COLO829 (cell line): Measurements from ENCODE around the gene CELA2B.
A peak's percentile ranks its signal among the peaks of the same experiment; 100 is the strongest.
"Not testable (repeated sequence)": the region's sequence is repeated elsewhere in the genome, so short reads cannot be mapped to it uniquely, and the experiment has no call there.

Experiments used
- DNase-seq: peaks from one replicate; pipeline ENCODE4 v3.0.0; 2012; ENCODE audit warnings: low spot score

Gene CELA2B

DNA sequence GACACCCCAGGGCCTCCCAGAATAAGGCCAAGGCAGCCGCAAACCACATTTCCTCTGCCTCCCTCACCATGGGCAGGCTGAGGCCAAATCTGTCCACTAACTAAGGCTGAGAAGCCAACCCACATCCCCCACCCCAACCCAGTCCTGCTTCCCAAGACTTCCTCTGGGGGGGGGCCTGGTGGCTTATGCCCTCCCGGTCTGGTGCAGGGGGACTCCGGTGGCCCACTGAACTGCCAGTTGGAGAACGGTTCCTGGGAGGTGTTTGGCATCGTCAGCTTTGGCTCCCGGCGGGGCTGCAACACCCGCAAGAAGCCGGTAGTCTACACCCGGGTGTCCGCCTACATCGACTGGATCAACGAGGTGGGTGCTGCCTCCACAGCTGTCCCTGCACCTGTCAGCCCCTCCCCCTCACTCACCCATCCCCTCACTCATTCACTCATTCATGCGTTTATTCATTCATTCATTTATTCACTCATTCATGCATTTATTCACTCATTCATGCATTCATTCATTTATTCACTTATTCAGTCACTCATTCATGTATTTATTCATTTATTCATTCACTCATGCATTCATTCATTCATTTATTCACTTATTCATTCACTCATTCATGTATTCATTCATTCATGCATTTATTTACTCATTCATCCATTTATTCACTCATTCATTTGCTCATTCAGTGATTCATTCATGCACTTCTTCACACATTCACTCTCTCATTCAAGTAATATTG, 30.3 kb upstream of the CELA2B start:
- DNase-seq: no peak

DNA sequence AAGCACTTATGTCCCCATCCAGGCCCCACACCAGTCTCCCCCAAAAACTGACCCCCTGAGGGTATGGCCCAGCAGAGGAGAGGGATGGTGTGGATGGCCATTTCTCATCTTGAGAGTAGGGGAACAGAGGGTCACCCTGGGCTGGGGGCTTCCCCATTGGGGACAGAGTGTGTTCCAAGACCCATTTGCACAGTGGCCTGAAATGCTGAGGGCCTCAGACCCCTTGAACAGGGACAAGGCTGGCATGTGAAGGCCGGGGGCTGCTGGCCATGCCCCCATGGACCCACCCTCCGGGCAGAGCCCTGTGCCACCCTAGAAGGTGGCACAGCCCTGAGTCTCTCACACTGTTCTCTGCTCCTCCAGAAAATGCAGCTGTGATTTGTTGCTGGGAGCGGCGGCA, 29.7 kb upstream of the CELA2B start:
- DNase-seq: no peak

DNA sequence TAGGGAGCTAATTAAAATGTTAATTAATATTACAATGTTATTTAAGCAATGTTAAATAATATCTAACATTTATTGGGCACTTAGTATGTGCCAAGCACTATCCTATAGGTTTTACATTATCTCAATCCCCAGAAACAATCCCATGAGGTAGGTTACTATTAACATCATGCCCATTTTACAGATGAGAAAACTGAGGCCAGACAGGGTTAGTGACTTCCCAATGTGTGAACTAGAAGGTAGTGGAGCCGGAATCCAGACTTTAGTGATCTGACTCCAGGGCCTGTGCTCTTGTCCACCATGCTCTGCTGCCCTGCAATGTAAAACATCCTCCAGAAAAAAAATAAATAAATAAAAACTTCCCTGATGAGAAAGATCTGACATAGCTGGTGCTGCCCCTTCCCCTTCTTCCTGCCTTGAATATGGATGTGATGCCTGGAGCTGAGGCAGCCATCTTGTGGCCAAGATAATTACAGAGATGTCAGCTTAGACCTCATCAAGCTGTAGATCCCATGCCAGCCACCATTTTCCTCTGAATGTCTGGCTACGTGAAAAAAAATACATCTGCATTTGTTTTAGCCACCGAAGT, 26.9 kb upstream of the CELA2B start:
- no peak for DNase-seq

DNA sequence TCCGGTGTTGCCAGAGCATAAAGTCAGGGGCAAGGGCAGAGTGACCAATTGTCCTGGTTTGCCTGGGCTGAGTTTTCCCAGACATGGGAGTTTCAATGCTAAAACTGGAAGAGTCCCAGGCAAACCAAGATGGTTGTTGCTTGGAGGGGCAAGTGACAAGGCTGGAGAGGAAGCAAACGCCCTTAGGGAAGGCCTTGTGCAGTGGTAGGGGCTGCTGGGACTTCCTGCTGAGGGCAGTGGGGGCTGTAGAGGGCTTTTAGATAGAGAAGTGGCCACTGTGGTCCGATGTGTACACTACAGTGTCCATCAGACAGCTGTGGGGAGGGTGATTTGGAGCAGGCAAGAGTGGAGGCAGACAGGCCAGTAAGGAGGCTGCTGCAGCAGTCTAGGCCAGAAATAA, 26.3 kb upstream of the CELA2B start:
- DNase-seq: no peak

DNA sequence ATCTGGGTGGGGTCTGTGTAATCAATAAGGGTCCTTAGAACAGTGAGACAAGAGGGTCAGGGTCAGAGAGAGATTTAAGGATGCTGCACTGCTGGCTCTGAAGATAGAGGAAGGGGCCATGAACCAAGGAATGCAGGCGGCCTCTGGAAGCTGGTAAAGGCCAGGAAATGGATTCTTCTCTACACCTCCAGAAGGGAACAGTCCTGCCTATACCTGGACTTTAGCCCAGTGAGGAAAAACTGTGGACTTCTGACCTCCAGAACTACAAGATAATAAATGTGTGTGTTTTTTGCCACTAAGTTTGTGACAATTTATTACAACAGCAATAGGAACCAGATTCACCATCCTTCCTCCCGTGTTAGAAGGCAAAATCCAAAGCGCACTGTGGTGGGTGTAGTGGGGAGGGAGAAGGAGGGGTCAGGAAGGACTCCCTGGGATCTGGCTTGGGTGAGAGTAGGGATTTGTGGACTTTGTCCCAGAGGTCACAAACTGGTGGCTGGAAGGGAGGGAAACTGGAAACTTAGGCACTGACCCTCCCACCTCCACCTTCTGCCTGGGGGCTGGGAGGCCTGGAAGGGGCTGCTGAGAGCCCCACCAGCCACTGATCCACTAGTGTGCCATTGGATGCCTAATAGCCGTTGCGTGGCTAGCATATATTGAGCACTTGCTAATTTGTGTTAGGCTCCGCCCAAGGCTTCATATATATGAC, 24.7 kb upstream of the CELA2B start:
- no peak for DNase-seq

DNA sequence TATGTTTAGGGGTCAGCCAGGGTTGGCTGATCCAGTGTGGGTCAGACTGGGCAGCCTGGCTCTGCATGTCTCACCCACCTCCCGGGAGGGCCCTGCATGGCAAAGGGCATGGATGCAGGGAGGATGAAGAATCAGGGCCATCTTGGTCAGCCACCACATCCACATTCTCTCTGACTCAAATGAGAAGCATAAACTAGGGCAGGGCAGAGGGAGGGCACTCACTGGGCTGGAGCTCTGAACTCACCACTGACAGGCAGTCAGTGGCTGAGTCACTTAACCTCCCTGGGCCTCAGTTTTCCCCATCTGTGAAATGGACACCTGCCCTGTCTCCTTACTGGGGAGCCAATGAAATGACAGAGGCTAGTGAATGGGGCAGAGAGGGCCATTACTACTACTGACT, 23.7 kb upstream of the CELA2B start:
- DNase-seq: no peak

DNA sequence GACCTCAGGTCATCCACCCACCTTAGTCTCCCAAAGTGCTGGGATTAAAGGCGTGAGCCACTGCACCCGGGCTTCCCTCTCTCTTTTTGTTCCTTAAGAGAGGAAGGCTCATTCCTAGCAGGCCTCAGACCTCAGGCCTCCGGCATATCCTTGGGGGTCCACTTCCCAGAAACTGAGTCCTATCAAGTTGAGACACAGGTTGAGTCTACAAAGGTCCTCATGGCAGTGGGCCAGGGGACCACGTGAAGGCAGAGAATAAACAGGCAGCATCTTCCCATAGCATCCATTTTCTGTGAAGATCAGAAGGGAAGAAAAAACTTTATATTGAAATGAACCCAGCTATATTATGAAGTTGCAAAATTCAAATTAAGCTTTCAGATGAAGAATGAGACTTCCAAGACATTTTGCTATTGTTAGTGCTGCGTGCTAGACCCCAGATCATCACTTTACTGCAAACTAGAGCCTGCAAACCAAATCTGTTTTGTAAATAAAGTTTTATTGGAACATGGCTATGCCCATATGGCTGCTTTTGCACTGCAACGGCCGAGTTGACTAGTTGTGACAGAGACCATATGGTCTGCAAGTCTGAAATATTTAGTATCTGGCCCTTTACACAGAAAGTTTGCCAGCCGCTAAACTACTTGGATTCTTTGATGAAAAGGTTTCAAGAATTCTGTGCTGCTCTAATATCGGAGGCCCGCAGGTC, 22.9 kb upstream of the CELA2B start:
- DNase-seq: no peak

DNA sequence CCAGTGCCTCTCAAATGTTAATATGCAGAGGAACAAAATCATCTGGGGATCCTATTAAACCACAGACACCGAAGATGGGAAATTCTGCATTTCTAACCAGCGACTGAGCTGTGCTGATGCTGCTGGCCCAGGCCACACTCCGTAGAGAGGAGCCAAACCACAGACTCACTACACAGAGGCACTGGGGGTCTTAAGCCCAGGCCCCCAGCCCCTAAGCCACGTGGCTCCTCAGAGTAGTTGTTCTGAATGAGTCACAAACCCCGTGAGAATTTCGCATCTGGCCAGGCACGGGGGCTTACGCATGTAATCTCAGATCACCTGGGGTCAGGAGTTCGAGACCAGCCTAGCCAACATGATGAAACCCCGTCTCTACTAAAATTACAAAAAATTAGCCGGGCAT, 22.2 kb upstream of the CELA2B start:
- no peak for DNase-seq

DNA sequence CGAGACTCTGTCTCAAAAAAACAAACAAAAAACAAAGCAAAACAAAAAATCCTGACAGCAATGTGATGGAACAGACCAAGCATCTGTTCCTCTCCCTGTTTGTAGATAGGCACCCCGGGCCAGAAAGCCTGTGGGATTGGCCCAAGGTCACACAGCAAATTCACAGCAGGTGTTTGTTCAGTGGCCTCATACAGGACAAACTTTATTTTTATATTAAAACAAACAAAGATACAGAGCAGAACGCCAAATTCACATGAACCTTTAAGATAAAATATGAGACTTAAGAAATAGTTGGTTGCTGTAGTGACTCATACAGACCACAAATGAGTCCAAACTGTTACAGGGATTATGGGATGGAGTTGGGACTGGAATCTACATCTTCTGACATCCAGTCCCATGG, 21.6 kb upstream of the CELA2B start:
- DNase-seq: no peak

DNA sequence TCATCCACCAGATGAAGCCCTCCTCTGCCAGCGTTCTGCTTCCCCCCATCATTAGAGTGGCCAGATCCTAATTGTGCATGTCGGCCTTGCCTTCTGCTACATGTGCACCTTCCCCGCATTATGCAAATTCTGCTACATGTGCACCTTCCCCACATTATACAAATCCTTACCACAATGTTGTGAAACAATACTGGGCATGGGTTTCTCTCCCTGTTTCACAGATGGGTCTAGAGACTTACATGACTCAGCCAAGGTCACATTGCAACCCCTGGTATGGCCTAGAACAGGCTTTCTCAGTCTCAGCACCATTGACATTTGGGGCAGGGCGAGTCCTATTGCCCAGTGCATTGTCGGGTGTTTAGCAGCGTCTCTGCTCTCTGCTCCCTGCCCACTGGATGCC, 20.4 kb upstream of the CELA2B start:
- DNase-seq: no peak

DNA sequence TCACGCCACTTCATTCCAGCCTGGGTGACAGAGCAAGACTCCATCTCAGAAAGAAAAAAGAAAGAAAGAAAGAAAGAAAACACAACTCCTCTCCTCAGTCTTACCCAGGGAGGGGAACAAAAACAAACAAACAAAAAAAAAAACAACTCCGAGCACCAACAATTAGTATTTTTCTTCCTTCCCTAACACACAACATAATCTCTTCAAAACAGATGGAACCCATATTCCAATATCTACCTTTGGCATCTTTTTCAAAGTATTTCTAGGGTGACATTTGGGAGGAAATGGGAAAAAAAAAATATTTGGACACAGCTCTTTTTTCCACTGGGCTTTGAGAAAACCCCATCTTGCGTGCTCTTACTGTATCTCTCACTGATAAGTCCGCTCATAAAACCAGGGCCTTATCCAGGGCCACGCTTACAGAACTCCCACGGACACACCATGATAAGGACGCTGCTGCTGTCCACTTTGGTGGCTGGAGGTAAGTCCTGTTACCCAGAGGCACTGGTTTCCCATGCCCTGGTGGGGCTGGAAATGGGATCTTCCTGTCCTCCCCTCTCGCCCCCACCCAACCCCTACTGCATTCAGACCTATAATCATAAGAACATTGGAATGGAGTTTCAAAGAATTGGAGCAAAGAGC, 19.5 kb upstream of the CELA2B start, which contains the start of gene CELA2A:
Gene CELA2A (plus strand): TSS at position 420 of the 642 bp plus-strand sequence. CDS start 22 bp downstream, at position 442.
- DNase-seq: no peak

DNA sequence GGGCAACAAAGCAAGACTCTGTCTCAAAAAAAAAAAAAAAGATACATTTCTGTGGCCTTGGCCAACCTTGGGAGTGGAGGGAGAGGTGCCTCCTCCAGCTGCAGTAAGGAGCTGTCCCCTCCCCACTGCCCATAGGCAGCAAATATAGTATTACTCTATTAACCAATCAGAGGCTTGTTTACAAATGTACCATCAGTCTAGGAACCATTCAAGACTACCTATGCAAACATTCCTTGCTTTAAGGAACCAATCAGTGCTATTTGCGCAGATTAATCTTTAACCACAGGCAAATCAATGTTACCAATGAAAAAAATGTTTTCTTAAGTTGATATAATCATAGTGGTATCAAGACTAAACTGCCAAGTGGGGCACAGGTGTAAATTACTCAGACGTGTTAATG, 18.3 kb upstream of the CELA2B start:
- no peak for DNase-seq

DNA sequence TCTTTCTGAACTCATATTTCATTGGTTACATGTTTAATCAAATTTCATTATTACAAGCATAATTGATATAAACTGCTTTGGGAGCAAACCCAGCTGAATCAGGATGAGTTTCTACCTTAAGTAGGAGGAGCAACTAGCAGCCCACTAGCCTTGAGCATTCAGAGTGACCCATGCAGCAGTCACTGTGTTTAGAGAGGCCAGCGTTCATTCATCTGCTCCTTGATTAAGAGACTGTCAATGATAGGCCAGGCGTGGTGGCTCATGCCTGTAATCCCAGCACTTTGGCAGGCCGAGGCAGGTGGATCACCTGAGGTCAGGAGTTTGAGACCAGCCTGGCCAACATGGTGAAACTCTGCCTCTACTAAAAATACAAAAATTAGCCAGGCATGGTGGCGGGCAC, 17.5 kb upstream of the CELA2B start:
- not testable (repeated sequence) for DNase-seq

DNA sequence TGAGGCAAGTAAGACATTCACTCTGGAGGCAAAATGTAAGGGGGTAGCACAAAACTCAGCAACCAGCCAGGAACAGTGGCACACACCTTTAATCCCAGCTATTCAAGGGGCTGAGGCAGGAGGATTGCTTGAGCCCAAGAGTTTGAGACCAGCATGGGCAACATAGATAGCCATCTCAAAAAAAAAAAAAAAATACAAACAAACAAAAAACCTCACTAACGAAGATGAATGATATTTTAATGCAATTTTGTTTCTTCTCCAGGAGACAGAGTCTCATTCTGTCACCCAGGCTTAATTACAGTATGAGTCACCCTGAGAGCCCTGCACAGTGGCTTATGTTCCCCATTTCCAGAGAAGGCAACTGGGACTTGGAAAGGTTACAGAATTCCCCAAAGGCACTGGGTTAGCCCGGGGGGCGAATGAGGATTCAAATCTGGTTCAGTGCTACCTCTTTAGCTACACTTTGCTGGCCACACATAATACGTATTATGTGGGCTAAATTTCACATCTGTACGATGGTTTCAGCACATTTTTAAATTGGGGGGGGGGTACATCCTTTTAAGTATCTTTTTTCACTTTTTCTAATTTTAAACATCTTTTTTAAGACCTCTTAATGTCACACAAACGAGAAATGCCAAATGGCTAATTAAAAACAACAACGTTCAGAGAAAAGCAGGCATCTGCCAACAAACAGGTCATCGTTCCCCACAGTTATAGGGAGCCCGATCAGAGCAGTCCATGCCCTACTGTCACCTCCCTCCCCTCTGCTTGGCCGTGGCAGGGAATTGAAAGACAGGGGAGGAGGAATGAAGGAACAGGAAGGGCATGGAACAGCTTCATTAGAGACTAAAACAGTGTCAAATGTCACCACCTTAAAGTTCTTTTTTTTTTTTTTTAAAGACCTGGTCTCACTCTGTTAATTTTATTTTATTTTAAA, 15.9 kb upstream of the CELA2B start:
- peak; percentile 31 for DNase-seq

DNA sequence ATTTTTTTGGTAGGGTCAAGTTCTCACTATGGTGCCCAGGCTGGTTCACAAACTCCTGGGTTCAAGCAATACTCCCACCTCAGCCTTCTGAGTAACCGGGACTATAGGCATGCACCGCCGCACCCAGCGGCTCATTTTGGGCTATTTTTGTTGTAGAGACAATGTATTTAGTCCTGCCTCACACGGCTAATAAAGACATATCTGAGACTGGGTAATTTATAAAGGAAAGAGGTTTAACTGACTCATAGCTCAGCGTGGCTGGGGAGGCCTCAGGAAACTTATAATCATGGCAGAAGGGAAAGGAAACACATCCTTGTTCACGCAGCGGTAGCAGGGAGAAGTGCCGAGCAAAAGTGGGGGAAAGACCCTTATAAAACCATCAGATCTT, 15.2 kb upstream of the CELA2B start:
- DNase-seq: no peak

DNA sequence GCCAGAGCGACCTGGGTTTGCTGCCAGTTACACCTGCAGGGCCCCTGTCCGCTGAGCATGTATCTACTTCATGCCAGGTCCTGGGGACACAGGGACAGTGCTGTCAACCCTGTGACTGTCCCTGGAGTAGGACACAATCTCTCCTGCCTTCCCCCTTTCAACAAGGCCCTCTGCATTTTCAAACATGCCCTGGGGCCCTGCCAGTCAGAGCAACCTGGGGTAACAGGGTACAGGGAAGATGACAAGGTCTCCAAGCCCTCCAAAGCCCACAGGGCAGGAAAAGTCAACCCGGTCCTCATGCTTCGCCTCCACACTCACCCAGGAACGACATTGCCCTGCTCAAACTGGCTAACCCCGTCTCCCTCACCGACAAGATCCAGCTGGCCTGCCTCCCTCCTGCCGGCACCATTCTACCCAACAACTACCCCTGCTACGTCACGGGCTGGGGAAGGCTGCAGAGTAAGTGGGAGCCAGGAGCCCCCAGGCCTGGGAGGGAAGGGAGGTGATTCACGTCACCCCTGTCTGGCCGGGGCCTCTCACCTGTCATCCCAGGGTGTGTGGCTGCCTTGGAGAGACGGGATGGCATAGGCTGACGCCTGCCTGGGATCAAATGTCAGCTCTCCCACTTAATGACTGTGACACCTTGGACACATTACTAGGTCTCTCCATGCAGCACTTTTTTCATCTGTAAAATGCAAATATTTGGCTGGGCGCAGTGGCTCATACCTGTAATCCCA, 12.7 kb upstream of the CELA2B start:
- DNase-seq: not testable (repeated sequence)

DNA sequence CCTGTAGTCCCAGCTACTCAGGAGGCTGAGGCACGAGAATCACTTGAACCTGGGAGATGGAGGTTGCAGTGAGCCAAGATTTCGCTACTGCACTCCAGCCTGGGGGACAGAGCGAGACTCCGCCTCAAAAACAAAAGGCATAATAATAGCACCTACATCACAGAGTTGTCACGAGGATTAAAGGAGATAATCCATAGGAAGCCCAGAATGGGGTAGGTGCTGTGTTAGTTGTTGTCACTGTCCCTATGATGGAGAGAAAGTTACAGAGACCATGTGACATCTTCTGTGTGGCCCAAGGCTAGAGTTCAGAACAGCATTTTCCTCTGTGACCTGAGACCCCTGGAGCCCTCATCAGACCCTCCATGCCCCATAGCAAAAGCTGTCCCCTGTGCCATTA, 12.0 kb upstream of the CELA2B start:
- not testable (repeated sequence) for DNase-seq

DNA sequence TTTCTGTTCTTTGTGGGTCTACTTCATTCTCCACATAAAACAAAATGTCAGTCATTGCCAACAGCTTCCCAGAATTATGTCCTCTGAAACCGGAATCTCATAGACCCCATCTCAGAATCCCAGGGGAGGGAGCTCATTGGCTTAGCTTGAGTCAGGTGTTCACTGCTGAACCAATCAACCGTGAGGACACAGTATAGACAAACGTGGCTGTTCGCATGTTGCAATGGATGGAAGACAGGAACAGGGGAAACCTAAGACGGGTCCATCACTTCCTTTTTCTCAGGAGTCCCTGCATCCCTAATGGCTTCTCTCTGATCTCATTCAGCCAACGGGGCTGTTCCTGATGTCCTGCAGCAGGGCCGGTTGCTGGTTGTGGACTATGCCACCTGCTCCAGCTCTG, 10.2 kb upstream of the CELA2B start:
- DNase-seq: no peak

DNA sequence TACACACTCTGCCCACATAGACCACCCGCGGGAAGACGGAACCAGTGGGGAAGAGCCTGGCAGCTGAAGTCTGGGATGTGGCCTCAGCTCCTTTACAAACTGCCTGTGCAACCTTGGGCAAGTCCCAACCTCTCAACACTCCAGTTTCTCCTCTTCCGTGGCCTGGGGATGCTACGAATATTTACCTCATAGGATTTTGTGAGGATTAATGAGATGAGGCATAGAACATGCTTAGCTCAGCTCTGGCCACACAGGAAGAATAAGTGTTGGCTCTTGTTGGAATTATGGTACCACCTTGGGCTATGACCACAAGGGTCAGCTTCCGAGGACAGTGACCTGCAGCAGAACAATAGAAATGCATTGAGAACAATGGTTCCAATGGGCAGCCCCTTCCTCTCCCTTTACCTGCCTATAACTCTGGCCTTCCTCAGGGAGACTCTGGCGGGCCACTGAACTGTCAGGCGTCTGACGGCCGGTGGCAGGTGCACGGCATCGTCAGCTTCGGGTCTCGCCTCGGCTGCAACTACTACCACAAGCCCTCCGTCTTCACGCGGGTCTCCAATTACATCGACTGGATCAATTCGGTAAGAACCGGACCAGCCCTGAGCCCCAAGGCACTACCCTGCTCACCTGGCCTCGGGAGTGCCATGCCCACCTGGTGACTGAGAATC, 8.8 kb upstream of the CELA2B start:
- not testable (repeated sequence) for DNase-seq

DNA sequence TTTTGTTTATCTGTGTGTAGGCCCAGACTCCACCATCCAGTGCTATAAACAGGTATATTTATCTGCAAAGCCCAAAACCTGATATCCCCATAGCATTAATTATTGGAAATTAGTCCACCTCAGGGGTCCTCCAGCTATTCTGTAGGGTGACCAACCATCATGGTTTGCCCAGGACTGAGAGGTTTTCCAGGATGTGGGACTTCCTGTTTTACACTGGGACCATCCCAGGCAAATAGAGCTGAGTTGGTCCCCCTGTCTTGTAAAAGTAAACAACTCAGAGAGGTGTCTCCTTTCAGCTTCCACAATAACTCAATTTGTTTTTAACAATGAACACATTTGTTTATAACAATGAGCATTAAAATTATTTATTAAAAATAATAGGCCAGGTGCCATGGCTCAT, 7.8 kb upstream of the CELA2B start:
- no peak for DNase-seq
